GM19467 (cell line): ENCODE results near the gene RBBP8NL.

Experiments used
- ATAC-seq: cut with Tn5 transposase; IDR thresholded peaks from one replicate; pipeline ENCODE4 v1.9.1; 2021; ENCODE audit warnings: mild to moderate bottlenecking, moderate library complexity; ENCODE audit not compliant: unreplicated experiment

RBBP8NL gene, protein sequence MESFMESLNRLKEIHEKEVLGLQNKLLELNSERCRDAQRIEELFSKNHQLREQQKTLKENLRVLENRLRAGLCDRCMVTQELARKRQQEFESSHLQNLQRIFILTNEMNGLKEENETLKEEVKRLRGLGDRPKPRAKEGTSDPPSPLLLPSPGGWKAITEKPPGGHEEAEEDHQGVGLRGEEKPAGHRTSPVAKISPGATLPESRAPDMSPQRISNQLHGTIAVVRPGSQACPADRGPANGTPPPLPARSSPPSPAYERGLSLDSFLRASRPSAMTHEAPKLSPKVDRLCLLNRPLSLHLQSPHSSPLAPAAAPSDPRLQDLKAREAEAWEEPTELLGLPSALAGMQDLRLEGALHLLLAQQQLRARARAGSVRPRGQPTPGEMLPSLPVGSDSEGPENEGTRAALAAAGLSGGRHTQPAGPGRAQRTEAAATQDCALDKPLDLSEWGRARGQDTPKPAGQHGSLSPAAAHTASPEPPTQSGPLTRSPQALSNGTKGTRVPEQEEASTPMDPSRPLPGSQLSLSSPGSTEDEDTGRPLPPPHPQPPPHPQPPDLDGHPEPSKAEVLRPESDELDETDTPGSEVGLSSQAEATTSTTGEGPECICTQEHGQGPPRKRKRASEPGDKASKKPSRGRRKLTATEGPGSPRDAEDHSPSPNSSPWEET

DNA sequence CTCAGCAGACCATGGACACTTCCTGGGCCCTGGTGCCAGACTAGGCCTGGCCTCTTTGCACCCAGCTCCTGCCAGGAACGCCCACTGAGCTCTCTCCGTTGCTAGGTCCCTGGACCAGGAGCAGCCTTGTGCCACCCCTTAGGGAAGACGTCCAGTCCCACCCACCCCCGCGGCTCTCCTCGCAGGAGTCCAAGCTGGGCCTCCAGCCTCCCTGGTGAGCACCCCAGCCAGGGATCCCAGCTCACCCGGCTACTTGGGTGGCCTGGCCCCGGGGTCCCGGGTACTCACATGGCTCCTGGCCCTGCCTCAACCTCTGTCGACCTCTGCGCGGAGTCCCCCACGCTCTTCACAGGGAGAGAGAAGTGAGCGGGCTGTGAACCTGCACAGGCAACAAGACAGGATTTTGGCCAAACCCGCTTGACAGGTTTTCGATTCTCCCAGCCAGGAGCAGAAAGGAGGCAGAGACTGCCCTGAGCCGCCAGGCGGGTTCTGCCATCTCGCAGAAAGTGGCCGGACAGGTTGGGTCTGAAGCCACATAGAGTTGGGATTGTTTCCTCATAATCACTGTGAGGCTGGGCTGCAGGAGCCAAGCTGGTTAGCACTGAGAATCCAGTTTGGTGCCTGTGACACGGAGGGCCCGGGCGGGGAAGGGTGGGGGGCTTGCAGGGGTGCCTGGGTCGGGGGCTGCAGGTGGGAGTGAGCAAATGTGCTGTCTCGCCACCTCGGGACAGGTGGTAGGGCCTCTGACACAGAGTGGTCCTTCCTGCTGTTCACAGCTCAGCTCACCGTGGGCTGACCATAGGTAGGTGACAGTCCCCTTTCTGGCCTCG is at the start of gene RBBP8NL:
Gene RBBP8NL (minus strand): TSS at position 368 of the 830 bp plus-strand sequence. CDS start 7,892 bp downstream, outside the sequence.
- ATAC-seq, result no peak

DNA sequence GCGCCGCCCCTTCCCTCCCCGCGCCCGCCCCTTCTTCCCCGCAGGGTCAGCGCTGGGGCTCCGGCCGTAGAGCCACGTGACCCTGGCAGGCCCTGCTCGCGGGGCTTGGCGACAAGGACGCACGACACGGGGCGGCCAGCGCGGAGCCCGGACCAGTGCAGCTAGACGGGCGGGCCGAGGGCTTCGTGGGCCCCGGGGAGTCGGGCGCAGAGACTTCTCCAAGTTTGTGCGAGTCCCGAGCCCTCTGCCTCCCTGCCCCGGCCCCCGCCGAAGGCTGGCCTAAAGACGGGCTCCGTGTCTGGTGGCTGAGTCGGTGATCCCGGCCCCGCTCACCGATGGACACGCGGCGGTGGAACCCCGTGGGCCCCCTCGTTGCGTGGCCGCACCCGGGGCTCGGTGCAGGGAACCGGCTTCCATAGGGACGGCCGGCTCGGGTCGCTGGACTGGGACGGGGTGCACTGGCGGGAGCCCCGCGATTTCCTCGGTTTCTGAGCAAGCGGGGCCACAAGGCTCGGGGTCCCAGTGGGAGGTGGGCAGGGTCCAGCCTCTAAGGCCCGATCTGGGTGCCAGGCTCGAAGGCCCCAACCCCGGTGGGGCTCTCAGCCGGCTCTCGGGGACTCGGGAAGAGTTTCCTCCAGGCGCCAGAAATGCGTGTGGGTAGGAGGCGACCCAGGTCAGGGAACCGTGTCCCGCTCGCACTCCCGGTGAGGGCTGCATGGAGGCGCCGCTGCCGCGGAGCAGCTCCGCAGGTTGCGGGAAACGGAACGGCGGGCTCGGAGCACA is 48.9 kb upstream of the RBBP8NL start:
- ATAC-seq, result no peak

DNA sequence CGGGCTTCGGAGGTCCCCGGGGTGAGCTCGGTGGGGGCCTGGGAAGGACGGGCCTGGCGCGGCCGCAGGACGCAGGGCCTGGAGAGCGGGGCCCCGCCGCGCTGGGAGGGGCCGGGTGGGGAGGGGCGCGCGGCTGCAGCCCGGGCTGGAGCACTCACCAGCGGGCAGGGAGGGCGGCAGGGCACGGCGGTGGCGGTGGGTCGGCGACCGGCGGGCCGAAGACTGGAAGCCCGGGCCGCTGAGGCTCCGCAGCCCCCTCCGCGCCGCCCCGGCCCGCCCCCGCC is 48.4 kb upstream of the RBBP8NL start, which contains the start of gene GATA5:
Gene GATA5 (minus strand): TSS at position 224 of the 284 bp plus-strand sequence. CDS start 474 bp downstream, outside the sequence.
- no peak for ATAC-seq

DNA sequence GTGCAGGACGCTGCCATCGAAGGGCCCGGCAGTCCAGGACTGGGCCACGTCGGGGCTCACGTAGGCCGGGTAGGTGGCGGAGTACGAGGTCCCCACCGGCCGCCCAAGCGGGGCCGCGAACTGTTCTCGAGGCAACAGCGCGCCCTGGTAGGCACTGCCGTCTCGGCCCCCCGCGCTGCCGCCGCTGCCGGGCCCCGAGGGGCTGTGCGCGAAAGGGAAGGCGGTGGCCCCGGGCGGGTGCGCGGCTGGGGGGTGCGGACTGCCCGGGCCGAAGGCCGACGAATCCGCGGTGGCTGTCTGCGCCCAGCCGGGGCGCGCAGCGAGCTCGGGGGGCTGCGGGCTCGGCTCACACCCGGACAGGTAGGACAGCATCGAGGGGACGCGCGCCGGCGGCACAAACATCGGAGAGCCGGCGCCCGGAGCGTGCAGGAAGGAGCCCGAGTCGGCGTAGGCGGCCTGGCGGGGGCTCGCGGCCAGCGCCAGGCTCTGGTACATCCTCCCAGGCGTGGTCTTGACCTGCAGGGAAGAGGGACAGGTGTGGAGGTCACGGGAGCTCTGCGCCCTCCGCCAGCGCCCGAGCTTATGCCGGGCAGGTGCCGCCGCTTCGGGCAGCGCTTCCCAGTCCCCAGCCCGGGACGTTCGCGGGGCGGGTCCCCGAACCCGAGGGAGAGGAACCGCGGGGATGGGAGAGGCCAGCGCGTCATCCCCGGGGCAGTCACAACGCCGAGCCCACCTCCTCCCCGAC is 47.9 kb upstream of the RBBP8NL start:
- no peak for ATAC-seq

DNA sequence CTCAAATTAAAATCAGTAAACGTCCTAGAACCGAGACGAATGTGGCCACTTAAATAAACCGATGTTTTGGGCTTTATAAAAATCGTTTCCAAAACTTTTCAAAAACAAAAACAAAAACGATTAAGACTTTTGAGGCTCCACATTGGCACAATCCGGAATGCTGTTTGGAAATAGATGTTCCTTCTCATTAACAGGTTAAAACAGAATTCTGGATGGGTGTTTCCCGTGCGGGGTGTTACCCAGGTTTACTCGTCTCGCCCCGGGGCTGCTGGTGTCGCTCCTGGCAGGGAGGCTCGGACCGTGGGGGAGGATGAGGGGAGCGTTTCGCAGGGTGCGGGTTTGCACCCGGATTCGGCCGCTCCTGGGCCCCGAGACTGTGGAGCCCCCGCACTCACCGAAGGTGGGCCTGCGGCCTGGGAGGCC is 47.3 kb upstream of the RBBP8NL start:
- no peak for ATAC-seq

DNA sequence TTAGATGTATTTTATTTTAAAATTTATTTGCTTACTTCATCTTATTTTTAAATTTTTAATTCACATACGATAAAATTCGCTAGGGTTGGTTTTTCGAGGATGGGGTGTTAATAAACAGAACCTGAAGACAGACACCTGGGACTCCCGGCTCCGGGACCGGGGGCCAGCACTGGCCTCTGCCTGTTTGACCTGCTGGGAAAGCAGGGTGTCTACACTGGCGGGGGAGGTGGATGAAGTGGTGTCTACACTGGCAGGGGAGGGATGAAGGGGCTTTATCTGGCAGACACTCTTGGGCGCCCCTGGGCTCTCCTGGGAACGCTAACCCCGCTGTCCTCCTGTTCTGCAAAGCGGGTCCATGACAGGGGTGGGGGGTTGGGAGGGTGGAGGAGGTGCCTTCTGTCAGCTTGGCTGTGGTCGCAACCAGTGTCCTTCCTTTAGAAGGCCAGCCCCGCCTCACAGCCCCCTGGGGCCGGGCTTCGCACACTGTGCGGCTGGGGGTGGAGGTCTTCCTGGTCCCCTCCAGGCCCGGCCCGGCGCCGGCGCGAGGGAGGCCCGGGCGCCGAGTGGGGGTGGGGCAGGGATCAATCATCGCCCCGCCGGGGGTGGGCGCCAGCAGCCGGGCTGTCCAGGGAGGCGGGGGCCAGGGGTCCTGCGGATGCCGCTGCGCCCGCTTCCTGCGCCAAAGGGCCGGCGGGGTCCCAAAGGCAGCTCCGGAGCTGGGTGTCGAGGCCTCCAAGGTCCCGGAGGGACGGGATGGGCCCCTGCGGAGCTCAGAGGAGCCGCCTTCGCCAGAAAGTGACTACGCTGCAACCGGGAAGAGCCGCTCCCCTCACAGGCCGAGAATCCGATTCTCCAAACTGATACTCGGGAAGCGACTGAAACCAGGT is 46.6 kb upstream of the RBBP8NL start:
- no peak for ATAC-seq

DNA sequence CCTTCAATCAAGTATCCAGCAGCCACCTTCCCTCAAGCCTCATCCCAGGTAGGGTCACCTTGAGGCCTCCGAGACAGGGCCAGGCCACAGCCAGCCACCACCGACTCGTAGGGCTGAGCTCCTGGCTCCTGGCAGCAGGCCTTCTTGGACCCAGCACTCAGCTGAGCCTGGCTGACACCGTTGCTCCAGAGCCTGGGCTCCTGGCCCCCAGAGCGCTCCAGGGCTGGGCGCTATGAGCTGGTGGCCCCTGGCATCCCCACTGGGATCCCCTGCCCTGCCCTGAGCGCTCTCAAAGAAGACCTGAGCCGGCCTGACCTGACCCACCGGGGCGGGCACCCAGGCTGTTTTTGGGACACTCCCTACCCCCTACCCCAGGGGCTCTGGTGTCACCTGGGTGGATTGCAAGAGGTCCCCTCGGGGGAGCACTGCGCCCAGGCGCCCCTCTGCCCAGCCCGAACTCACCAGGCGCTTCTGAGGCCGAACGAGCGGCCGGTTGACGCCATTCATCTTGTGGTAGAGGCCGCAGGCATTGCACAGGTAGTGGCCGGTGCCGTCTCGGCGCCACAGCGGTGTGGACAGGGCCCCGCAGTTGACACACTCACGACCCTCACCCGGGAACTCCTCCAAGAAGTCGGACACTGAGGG is 45.7 kb upstream of the RBBP8NL start:
- ATAC-seq, result no peak

DNA sequence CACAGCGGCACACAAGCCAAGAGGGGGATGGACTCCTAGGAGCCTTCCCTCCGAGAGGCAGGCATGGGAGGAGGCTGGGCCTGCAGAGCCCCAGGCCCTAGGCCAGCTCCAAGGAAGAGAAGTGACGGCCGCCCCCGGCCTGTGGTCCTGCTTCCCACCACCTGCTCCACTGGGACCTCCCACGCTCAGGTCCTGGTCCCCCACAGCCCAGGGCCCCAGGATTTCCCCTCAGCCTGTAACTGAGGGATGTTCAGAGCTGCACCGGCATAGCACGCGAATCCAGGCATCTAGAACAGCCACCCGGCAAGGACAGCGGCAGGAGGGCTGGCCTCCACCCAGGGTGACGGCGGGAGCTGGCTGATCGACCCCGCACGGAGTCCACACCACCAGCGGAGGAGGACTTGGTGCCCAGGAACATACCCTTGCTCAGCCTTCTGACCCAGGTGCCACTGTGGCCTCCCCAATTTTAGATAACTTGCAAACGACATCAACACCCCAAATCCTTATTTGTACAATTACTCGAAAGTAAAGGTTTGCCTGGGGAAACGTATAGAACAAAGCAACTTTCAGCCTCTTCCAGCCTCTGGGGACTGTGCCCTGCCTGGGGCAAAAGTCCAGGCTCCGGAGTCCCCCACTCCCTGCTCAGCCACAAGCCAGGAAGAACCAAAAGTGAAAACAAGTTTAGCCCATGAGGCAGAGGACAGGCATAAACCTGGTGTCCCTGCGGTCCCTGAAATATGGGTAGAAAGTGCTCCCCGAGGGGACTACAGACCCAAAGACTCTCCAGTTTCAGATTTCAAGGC is 45.0 kb upstream of the RBBP8NL start:
- ATAC-seq, result no peak

DNA sequence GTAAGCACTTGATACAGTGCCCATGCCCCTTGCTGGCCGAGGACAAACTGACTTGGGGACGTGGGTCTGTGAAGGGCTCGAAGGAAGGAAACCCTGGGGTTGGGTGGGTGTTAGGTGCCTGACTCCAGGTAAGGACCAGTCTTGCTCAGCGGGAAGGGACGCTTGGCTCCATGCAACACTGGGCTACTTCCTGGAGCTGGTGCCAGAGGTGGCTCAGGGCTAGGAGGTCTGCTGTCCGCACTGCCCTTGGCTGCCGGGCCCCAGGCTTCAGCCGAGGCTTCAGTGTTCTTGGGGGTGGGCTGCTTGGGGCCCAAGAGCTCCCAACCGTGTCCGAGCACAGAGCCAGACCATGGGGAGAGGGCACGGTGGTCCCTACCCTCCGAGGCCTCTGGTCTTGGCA is 43.1 kb upstream of the RBBP8NL start:
- ATAC-seq, result no peak

DNA sequence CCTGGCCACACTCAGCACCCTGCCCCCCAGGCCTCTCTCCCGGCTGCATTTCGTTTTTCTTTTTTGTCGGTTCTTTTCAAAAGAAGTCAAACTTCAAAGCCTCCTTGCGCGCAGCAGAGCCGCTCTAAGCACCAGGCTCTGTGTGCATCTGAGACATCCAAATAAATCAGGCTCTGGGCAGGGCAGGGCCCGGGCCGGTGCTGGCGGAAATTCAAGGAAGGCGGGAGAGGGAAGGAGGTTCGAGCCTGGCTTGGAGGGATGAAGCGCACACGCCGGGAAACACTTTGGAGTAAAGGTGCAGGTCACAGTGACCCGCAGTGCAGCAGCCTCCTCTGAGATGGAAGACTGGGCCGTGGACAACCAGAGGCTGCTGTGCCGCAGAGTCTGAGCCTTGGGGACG is 42.7 kb upstream of the RBBP8NL start:
- no peak for ATAC-seq

DNA sequence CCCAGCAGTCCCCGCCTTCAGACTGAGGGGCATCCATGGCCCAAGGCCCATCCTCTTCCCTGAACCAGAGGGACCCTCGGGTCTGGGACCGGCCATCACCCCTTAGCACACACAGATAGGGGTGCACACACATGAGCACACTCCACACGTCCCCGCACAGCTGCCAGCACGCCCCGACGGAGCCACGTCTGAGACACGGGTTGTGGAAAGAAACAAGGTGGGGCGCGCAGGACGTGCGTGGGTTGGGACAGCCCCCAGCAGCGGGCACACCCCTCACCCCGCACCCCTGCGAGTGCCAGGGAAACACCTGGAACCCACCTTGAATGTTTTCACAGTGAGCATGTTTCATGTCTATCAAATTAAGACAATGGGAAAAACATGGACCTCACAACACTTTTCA is 42.0 kb upstream of the RBBP8NL start:
- ATAC-seq, result no peak

DNA sequence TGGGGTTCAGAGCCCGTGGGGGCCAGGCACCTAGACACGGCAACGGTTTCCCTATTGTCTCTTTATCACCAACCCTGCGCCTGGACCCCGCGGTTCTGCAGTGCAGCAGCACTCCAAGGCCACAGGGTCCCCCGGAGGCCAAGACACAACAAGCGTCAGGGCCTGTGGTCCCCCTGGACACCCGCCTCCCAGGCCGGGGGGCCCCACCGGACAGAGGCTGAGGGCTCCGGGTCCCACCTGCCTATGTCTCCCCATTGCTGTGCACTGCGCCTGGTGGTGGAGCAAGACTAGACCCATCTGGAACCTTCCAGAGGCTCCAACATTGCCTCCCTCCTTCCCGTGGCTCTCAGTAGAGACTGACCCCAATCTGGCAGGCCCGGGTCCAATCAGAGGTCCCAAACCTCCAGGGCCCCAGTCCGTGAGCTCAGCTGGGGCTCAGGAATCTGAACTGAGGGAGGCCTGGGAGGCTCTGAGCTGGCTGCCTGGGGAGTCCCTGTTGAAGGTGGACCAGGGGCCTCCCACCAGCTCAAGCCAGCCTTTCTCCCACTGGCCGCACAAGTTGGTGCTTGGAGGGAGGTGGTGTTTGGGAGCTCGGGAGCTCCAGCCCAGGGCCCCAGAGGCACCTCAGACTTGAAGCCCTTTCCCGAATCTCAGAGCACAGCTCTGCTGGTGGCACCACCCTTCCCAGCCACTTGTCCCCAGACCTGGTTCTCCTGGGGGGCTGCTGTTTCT is 39.6 kb upstream of the RBBP8NL start:
- no peak for ATAC-seq

DNA sequence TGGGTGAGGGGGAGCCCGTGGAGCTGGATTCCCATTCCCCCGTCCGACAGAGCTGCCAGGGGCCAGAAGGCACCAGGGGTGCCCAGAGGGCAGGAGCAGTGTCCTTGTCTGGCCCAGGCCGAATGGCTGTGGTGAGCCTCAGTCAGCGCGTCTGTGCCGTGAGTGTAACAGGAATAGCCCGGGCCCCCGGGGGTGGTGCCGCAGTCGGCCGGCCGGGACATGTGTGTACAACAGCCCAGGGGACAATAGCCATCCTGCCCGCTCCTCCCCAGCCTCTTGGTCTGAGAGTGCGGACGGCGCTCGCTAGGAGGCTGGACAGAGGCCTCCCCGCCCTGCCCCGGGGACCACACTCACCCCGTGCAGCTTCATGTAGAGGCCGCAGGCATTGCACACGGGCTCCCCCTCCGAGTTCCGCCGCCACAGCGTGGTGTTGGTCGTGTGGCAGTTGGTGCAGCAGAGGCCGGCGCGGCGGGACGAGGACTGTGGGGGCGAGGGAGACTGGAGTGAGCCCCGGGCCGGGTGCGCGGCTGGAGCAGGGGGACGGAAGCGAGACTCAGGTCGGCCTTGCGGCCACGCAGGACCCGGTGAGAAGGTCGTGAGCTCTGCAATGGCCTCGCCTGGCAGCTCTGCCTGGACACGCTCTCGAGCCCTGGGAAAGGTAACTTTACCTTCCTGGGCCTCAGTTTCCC is 38.9 kb upstream of the RBBP8NL start:
- no peak for ATAC-seq

DNA sequence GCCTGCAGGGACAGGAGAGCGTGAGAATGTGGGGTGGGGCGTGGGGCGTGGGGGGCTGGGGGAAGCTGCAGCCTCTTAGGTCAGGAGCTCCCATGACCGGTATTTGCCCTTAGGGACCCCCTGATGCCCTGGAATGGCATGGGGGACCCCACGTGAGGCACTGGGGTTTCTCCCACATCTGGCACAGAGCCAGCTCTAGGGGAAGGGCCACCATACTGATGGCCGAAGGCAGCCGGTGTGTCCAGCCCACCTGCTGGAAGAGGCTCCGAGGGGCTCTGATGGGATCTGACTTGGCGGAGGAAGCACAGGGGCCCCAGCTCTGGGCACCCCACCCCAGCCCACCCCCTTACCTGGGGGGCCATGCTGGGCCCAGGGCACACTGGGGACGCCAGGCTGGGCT is 37.7 kb upstream of the RBBP8NL start:
- ATAC-seq, result no peak

DNA sequence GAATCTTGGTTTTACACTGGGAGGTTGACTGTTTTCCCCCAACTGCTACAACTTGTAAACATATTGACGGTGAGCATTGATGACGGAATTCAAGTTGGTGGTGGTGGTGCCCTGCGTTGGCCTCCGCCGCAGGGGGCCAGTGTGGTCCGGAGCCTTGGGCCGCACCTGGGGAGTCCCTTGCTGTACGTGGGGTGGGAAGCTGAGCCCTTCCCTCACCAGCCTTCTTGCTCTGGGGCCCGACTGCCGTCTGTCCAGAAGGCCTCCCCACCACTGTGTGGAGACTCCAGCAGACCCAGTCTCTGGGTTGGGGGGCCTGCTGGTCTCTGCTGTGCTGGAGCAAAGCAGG is 37.1 kb upstream of the RBBP8NL start:
- no peak for ATAC-seq

DNA sequence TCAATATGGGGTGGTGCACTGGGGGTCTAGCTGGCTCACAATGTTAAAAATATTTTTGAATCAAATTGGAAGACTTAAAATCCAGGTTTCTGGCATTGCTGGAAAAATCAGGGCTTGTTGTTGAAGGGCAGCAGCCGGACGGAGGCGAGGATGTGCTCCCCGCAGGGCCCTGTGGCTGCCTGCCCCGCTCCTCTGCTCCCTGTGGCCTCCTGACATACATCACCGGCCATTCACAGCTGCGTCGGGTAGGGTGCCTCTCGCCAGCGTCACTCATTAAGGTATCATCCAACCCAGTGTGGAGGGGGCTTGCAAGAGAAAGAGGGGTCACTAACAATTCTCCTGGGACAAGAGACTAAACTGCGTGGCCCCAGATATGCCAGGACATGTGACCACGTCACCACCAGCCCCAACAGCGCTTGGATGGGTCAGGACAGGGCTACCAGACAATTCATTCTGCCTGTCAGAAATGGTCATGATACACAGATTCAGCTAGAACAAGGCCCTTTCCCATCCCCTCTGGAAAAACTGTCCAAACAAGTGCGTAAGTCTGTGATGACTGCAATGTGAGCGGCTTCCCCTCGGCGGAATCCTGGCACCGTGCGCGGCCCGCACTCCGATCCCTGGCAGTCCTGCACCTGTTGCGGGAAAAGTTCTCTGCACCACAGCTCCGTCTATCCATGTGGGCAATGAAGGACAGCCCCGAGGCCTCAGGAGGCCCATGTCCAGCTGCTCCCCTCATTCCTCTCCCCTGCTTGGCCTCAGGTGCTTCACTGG is 36.5 kb upstream of the RBBP8NL start:
- no peak for ATAC-seq
